Esophagus squamous epithelium (tissue), 4 donors: ENCODE data around the gene KRTAP21-1.
"Not testable (repeated sequence)": the region's sequence is repeated elsewhere in the genome, so short reads cannot be mapped to it uniquely, and the experiment has no call there.

ENCODE experiments used
- POLR2A ChIP-seq, 4 donors: fragments of 450-650 bp; IDR thresholded peaks; one replicate each; pipeline ENCODE4 v1.6.1; 2017; ENCODE audit warnings: antibody characterized with exemption in 4 of 4, mild to moderate bottlenecking in 4 of 4, moderate library complexity in 3 of 4
- TF ChIP-seq, protein P1 (sequence below), 6 experiments: fragments of 450-650 bp in 4 of 6; fragments of 200-600 bp in 2 of 6; sonication (generic) in 2 of 6; IDR thresholded peaks; one replicate each; pipeline ENCODE4 v1.5.1; 2016 to 2019; ENCODE audit warnings: antibody characterized with exemption in 6 of 6, mild to moderate bottlenecking in 4 of 6, moderate library complexity in 4 of 6

DNA sequence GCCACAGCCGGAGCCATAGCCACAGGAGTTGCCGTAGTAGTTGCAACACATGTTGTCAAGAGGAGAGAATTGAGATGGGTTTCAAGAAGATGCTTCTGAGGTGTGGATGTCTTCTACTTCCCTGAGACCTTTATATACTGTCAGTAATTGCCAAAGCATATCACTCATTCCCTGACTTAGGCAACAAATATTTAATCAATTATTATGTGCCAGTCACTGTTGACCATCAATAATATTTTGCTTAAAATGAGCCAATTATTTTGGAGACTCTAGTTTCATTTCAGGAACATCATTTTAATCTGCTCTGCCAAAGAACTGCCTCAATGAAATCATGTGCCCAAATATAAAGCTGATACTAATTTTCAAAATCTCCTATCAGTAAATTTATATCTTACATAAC, at the start of gene KRTAP21-1:
- TF ChIP-seq, protein P1, sequence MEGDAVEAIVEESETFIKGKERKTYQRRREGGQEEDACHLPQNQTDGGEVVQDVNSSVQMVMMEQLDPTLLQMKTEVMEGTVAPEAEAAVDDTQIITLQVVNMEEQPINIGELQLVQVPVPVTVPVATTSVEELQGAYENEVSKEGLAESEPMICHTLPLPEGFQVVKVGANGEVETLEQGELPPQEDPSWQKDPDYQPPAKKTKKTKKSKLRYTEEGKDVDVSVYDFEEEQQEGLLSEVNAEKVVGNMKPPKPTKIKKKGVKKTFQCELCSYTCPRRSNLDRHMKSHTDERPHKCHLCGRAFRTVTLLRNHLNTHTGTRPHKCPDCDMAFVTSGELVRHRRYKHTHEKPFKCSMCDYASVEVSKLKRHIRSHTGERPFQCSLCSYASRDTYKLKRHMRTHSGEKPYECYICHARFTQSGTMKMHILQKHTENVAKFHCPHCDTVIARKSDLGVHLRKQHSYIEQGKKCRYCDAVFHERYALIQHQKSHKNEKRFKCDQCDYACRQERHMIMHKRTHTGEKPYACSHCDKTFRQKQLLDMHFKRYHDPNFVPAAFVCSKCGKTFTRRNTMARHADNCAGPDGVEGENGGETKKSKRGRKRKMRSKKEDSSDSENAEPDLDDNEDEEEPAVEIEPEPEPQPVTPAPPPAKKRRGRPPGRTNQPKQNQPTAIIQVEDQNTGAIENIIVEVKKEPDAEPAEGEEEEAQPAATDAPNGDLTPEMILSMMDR (IDR thresholded peaks at IDR 0.05) = not testable (repeated sequence)
- not testable (repeated sequence) for TF ChIP-seq POLR2A (IDR thresholded peaks at IDR 0.05)
